Pancreas (tissue), 10 donors: ENCODE measurements around the gene APEX1. TPM values are rescaled to one million over a fixed set of nuclear protein-coding genes. Genes with fewer than 3 reads are reported as not detected.
A peak's percentile ranks its signal among the peaks of the same experiment; 100 is the strongest.
"Not testable (repeated sequence)": the region's sequence is repeated elsewhere in the genome, so short reads cannot be mapped to it uniquely, and the experiment has no call there.

Experiments used
- ATAC-seq, 4 donors: fragments of 200-7000 bp; cut with Tn5 transposase; one replicate each; pipeline versions ENCODE4 v1.8.0 to v1.9.1; 2020; ENCODE audit warnings: mild to moderate bottlenecking in 4 of 4, moderate library complexity in 4 of 4
- DNase-seq, 6 donors: peaks; one replicate each; pipeline ENCODE4 v3.0.0-alpha.2; 2020
- FAIRE-seq: peaks from 2 replicates; lab custom pipeline; 2012; peaks lifted over from hg19 to GRCh38; lab: Jason Lieb, UNC
- H3K27ac ChIP-seq, 4 donors: fragments of 200-600 bp; sonication (generic); 1 replicate in 3 of 4; 2 replicates in 1 of 4; pipeline versions ENCODE4 v1.5.0 to v1.8.0; 2020
- H3K27me3 ChIP-seq, 4 donors: fragments of 200-600 bp; one replicate each; pipeline ENCODE4 v1.8.0; 2021
- H3K36me3 ChIP-seq, 3 donors: fragments of 200-600 bp; sonication (generic) in 1 of 3; one replicate each; pipeline versions ENCODE4 v1.5.0 to v1.8.0; 2020 to 2021
- H3K4me1 ChIP-seq, 3 donors: fragments of 200-600 bp; one replicate each; pipeline ENCODE4 v1.8.0; 2021
- H3K4me3 ChIP-seq, 4 donors: fragments of 200-600 bp; sonication (generic) in 2 of 4; one replicate each; pipeline versions ENCODE4 v1.5.0 to v1.8.0; 2020 to 2021
- H3K9me3 ChIP-seq, 4 donors: fragments of 200-600 bp; one replicate each; pipeline ENCODE4 v1.8.0; 2021
- WGBS, 2 donors: extraction: QIAGEN DNeasy Blood & Tissue Kit; methylation state at CpG; one replicate each; pipeline ENCODE4 v1.1.7; 2013; 5-methylcytosine and 5-hydroxymethylcytosine counted together
- intact Hi-C, 3 donors: fragments of 100-400 bp; cut with DNase I; formaldehyde crosslinking; loops; one replicate each; pipeline versions ENCODE4 v1.11.1 to v1.14.2; 2022
- polyA plus RNA-seq, 2 donors: library from polyadenylated mRNA; stranded (reverse); fragments of 200-250 nt; gene quantifications; one replicate each; pipeline ENCODE4 v1.2.3, GENCODE V29; 2013
- total RNA-seq, 6 donors: library from RNA; stranded (reverse); fragmentation: NEBNext Ultra II Directional in 4 of 6; extraction: Animal tissue kit (Norgen Biotek cat#: 25700) in 4 of 6; gene quantifications; one replicate each; pipeline versions ENCODE4 v1.2.1 to v1.2.4, GENCODE V29; 2021 to 2023
- TF ChIP-seq, protein P1 (sequence below), 4 donors: fragments of 200-600 bp; sonication (generic) in 3 of 4; IDR thresholded peaks; one replicate each; pipeline versions ENCODE4 v1.5.0 to v1.8.0; 2021; ENCODE audit warnings: antibody characterized with exemption in 4 of 4
- donor health status: healthy with polysubstance abuse.
- donor health status: DM: no; HTN: no; CAD: no; lungs with moderate emphysema.
- donor health status: DM: no; HTN: no; CAD: no.
- donor health status: control.
- donor health status: control.
- donor health status: Bipolar disorder and iron deficiency.
- donor health status: DM: yes; HTN: yes; CAD: no.
- donor health status: DM: no; HTN: no; CAD: no.
- donor health status: DM: no; HTN: no; CAD: no.
- donor health status: DM: yes; HTN: yes; CAD: no.

Gene APEX1
- total and polyA plus RNA-seq, 8 donors: 50.9 to 107 (median 64.6) TPM

DNA sequence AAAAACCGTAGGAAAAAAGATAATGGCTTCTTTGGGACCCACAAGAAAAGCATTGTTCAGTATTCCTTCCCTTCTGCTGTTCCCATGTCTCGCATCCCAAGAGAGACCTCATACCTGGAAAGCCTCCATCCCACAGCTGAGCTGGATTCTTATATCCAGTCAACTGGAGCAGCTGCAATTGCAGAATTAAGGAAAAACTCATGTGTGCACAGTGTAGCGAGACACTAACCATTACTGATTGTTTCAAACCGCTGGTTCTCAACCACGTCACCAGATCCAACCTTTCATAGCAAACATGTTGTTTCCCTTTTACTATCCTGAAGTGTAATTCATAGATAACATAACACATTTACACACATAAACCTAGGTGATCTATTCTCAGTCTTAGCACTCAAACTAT lies 44.9 kb downstream of the APEX1 start:
- no peak for ATAC-seq
- TF ChIP-seq, protein P1, sequence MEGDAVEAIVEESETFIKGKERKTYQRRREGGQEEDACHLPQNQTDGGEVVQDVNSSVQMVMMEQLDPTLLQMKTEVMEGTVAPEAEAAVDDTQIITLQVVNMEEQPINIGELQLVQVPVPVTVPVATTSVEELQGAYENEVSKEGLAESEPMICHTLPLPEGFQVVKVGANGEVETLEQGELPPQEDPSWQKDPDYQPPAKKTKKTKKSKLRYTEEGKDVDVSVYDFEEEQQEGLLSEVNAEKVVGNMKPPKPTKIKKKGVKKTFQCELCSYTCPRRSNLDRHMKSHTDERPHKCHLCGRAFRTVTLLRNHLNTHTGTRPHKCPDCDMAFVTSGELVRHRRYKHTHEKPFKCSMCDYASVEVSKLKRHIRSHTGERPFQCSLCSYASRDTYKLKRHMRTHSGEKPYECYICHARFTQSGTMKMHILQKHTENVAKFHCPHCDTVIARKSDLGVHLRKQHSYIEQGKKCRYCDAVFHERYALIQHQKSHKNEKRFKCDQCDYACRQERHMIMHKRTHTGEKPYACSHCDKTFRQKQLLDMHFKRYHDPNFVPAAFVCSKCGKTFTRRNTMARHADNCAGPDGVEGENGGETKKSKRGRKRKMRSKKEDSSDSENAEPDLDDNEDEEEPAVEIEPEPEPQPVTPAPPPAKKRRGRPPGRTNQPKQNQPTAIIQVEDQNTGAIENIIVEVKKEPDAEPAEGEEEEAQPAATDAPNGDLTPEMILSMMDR (IDR thresholded peaks at IDR 0.05): no peak
- WGBS, 2 donors: 86% methylated on average over 5 of the region's 5 CpGs
- H3K27me3 ChIP-seq: no peaks in the 10 kb centered on the region
- DNase-seq: no peak
- no peak overlapping the region for H3K4me3 ChIP-seq
- no peak for FAIRE-seq
- H3K9me3 ChIP-seq: no peaks in the 10 kb centered on the region
- H3K27ac ChIP-seq: no peak overlapping the region
- intact Hi-C loops: no loop called here
- H3K4me1 ChIP-seq: no peaks in the 10 kb centered on the region
- H3K36me3 ChIP-seq: no peaks in the 10 kb centered on the region

DNA sequence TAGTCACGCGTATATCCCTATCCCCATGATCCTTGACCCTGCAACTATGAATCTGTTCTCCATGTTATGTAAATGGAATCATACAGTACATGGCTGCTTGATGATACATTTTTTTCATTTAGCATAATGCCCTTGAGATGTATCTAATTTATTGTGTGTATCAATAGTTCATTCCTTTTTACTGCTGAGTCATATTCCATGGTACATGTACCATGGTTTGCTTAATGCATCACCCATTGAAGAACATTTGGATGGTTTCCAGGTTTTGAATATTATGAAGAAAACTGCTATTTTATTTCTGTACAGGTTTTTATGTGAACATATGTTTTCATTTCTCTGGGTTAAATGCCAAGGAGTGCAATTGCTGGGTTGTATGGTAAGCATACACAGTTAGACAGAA lies 46.3 kb downstream of the APEX1 start:
- no peak for FAIRE-seq
- H3K9me3 ChIP-seq: no peaks in the 10 kb centered on the region
- H3K27me3 ChIP-seq: no peaks in the 10 kb centered on the region
- no peak for ATAC-seq
- no peaks in the 10 kb centered on the region for H3K4me1 ChIP-seq
- DNase-seq: no peak
- no peak overlapping the region for H3K27ac ChIP-seq
- TF ChIP-seq, protein P1 (IDR thresholded peaks at IDR 0.05): no peak
- H3K36me3 ChIP-seq: no peaks in the 10 kb centered on the region
- intact Hi-C loops: no loop called here
- H3K4me3 ChIP-seq: no peak overlapping the region
- WGBS, 2 donors: 97% methylated on average over 2 of the region's 2 CpGs

DNA sequence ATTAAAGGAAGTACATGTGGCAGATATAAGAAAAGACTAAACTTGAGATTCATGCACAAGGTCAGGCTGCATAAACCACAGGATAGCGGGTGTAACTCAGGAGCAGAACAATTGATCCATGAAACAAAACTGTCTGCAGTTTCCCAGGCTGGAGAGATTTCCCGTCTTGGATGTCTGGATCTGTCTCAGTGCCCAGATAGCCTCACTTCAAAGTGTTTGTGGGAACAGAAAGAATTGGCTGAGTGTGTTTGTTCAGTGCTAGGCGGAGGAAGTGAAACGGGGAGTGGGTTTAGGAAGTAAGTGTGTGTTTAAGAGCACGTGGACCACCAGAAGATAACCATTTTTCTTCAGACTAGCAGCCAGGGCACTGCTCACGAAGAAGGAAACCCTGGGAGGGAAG lies 48.9 kb downstream of the APEX1 start:
- no peaks in the 10 kb centered on the region for H3K36me3 ChIP-seq
- H3K27ac ChIP-seq: no peak overlapping the region
- no peaks in the 10 kb centered on the region for H3K27me3 ChIP-seq
- H3K9me3 ChIP-seq: no peaks in the 10 kb centered on the region
- ATAC-seq: peak in 1 of 4 donors; percentile 43
- TF ChIP-seq, protein P1 (IDR thresholded peaks at IDR 0.05): no peak
- DNase-seq: no peak
- WGBS, 2 donors: 24 to 28% methylated on average over 6 of the region's 6 CpGs
- no peak overlapping the region for H3K4me3 ChIP-seq
- FAIRE-seq: no peak
- intact Hi-C loops: no loop called here
- H3K4me1 ChIP-seq: no peaks in the 10 kb centered on the region

DNA sequence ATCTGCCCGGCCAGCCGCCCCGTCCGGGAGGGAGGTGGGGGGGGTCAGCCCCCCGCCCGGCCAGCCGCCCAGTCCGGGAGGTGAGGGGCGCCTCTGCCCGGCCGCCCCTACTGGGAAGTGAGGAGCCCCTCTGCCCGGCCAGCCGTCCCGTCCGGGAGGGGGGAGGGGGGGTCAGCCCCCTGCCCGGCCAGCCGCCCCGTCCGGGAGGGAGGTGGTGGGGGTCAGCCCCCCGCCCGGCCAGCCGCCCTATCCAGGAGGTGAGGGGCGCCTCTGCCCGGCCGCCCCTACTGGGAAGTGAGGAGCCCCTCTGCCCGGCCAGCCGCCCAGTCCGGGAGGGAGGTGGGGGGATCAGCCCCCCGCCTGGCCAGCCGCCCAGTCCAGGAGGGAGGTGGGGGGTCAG lies 51.2 kb downstream of the APEX1 start:
- H3K27ac ChIP-seq, H3K9me3 ChIP-seq, H3K36me3 ChIP-seq, DNase-seq, intact Hi-C loops, ATAC-seq, H3K27me3 ChIP-seq, FAIRE-seq, H3K4me3 ChIP-seq, H3K4me1 ChIP-seq: not testable (repeated sequence)
- 95 to 100% methylated on average over 4 to 25 of the region's 30 CpGs for WGBS, 2 donors

DNA sequence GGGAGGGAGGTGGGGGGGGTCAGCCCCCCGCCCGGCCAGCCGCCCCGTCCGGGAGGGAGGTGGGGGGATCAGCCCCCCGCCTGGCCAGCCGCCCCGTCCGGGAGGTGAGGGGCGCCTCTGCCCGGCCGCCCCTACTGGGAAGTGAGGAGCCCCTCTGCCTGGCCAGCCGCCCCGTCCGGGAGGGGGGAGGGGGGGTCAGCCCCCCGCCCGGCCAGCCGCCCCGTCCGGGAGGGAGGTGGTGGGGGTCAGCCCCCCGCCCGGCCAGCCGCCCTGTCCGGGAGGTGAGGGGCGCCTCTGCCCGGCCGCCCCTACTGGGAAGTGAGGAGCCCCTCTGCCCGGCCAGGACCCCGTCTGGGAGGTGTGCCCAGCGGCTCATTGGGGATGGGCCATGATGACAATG lies 51.7 kb downstream of the APEX1 start:
- H3K9me3 ChIP-seq, H3K4me3 ChIP-seq, DNase-seq, H3K27ac ChIP-seq, FAIRE-seq, H3K36me3 ChIP-seq, intact Hi-C loops, ATAC-seq, H3K27me3 ChIP-seq, H3K4me1 ChIP-seq: not testable (repeated sequence)
- no CpG with 5 or more reads among the region's 30 CpGs for WGBS, 2 donors

Other genes with a start within 250 kb of the APEX1 start
- gene OR11H6, start 231.5 kb upstream of the APEX1 start, total RNA-seq: not detected
- not detected for gene OR11H6, start 231.5 kb upstream of the APEX1 start, polyA plus RNA-seq
- gene OR11H7, start 226.2 kb upstream of the APEX1 start, total RNA-seq: not detected
- not detected for gene OR11H7, start 226.2 kb upstream of the APEX1 start, polyA plus RNA-seq
- not detected for gene OR11H4, start 215.9 kb upstream of the APEX1 start, total RNA-seq
- gene OR11H4, start 215.9 kb upstream of the APEX1 start, polyA plus RNA-seq: not detected
- gene TTC5, start 149.3 kb upstream of the APEX1 start, total RNA-seq: 10 to 100 TPM in 1 of 6 donors, 1 to 10 TPM in 5; 6.9 to 12.9 (median 7.7) TPM
- 1 to 10 TPM; 3.7 to 5.1 TPM for gene TTC5, start 149.3 kb upstream of the APEX1 start, polyA plus RNA-seq
- 10 to 100 TPM; 17.4 to 34.0 (median 25.0) TPM for gene CCNB1IP1, start 121.9 kb upstream of the APEX1 start, total RNA-seq
- gene CCNB1IP1, start 121.9 kb upstream of the APEX1 start, polyA plus RNA-seq: 10 to 100 TPM; 37.4 to 55.3 TPM
- 10 to 100 TPM in 3 of 6 donors, 1 to 10 TPM in 3; 6.1 to 12.5 (median 9.8) TPM for gene PARP2, start 111.6 kb upstream of the APEX1 start, total RNA-seq
- gene PARP2, start 111.6 kb upstream of the APEX1 start, polyA plus RNA-seq: 10 to 100 TPM; 10.7 to 21.8 TPM
- gene TEP1, start 41.7 kb upstream of the APEX1 start, total RNA-seq: 10 to 100 TPM in 3 of 6 donors, 1 to 10 TPM in 3; 7.5 to 26.6 (median 9.6) TPM
- gene TEP1, start 41.7 kb upstream of the APEX1 start, polyA plus RNA-seq: 10 to 100 TPM; 13.3 to 14.8 TPM
- gene KLHL33, start 19.1 kb upstream of the APEX1 start, total RNA-seq: under 1 TPM; 0.08 to 0.34 (median 0.13) TPM
- gene KLHL33, start 19.1 kb upstream of the APEX1 start, polyA plus RNA-seq: under 1 TPM; 0.12 to 0.15 TPM
- gene OSGEP, start 414 bp upstream of the APEX1 start, total RNA-seq: 10 to 100 TPM; 11.4 to 16.0 (median 13.9) TPM
- gene OSGEP, start 414 bp upstream of the APEX1 start, polyA plus RNA-seq: 10 to 100 TPM; 41.2 to 69.8 TPM
- 10 to 100 TPM in 5 of 6 donors, 1 to 10 TPM in 1; 8.9 to 20.5 (median 14.4) TPM for gene PIP4P1, start 6.2 kb downstream of the APEX1 start, total RNA-seq
- gene PIP4P1, start 6.2 kb downstream of the APEX1 start, polyA plus RNA-seq: 10 to 100 TPM; 26.8 to 38.2 TPM
- 10 to 100 TPM in 2 of 6 donors, 1 to 10 TPM in 4; 6.2 to 17.2 (median 8.4) TPM for gene PNP, start 14.2 kb downstream of the APEX1 start, total RNA-seq
- 10 to 100 TPM in 1 of 2 donors, 1 to 10 TPM in 1; 9.0 to 24.0 TPM for gene PNP, start 14.2 kb downstream of the APEX1 start, polyA plus RNA-seq
- under 1 TPM in 5 of 6 donors, not detected in 1; 0.13 to 0.62 (median 0.28) TPM for gene RNASE10, start 50.3 kb downstream of the APEX1 start, total RNA-seq
- under 1 TPM in 1 of 2 donors, not detected in 1; 0.19 TPM for gene RNASE10, start 50.3 kb downstream of the APEX1 start, polyA plus RNA-seq
- not detected for gene RNASE9, start 105.8 kb downstream of the APEX1 start, total RNA-seq
- not detected for gene RNASE9, start 105.8 kb downstream of the APEX1 start, polyA plus RNA-seq
- gene RNASE11, start 132.8 kb downstream of the APEX1 start, total RNA-seq: not detected
- gene RNASE11, start 132.8 kb downstream of the APEX1 start, polyA plus RNA-seq: not detected
- not detected for gene RNASE12, start 136.2 kb downstream of the APEX1 start, total RNA-seq
- not detected for gene RNASE12, start 136.2 kb downstream of the APEX1 start, polyA plus RNA-seq
- not detected for gene OR6S1, start 186.5 kb downstream of the APEX1 start, total RNA-seq
- not detected for gene OR6S1, start 186.5 kb downstream of the APEX1 start, polyA plus RNA-seq
- 10 to 100 TPM; 13.6 to 26.7 (median 15.4) TPM for gene RNASE4, start 229.3 kb downstream of the APEX1 start, total RNA-seq
- 10 to 100 TPM in 1 of 2 donors, 1 to 10 TPM in 1; 9.6 to 24.7 TPM for gene RNASE4, start 229.3 kb downstream of the APEX1 start, polyA plus RNA-seq
- 10 to 100 TPM in 5 of 6 donors, 1 to 10 TPM in 1; 9.8 to 16.0 (median 13.3) TPM for gene ANG, start 233.5 kb downstream of the APEX1 start, total RNA-seq
- gene ANG, start 233.5 kb downstream of the APEX1 start, polyA plus RNA-seq: 10 to 100 TPM; 11.8 to 14.7 TPM